Measurements from ENCODE around the gene SCGN. TPM values are rescaled to one million over a fixed set of nuclear protein-coding genes. Genes with fewer than 3 reads are reported as not detected.
A peak's percentile ranks its signal among the peaks of the same experiment; 100 is the strongest.

Gene SCGN
- polyA plus RNA-seq, 4 donors: 6.3 to 29.3 (median 12.9) TPM

DNA sequence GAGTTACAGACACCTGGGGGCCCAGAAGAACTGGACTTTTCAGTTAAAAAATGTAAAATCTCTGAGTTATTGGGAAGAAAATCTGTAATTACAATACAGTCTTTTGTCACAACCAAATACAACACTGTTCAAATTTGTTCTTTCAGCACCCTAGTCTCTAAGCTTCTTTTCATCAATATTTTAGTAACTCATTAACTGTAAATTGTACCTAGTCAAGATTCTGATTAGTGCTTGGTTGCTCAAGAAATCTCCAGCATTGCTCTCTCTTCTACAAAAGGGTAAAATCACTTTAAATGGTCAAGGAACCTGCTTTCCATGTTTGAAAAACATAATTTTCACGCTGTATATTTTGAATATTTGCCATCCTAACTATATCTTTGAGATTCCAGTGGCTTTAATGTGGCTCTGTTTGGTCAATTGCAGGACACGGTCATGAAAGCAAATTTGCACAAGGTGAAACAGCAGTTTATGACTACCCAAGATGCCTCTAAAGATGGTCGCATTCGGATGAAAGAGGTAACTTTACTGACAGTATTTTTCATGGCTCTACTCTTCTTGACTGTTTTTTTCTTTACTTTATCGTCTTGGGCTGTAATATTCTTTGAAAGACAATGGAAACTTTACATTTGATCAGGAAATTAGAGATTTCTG lies 9.2 kb downstream of the SCGN start:
- FAIRE-seq (no peak), DNase-seq (peak in 1 of 2 donors; percentile 36)
- Histone ChIP-seq H3K36me3 (ENCODE audit: control insufficient read depth in 3 of 3, insufficient read depth in 2 of 3, low read depth in 1 of 3, low read length in 3 of 3) (no peaks in the 10 kb centered on the region), H3K27me3 (ENCODE audit: control insufficient read depth in 3 of 3, insufficient read depth in 3 of 3, low read length in 3 of 3) (peaks cover 0 to 5% (median 0%) of the 10 kb centered on the region in 3 donors), H3K4me3 (ENCODE audit: low read depth in 1 of 3, low read length in 3 of 3) (no peak overlapping the region), H3K27ac (ENCODE audit: low read depth in 1 of 3, low read length in 2 of 3) (peak overlapping the region in 1 of 3 donors; percentile 9), H3K9me3 (ENCODE audit: control insufficient read depth in 2 of 2, insufficient read depth in 1 of 2, low read depth in 1 of 2, low read length in 1 of 2) (no peaks in the 10 kb centered on the region), H3K4me1 (ENCODE audit: control insufficient read depth in 3 of 3, insufficient read depth in 2 of 3, low read depth in 1 of 3, low read length in 2 of 3) (peaks cover 0 to 15% (median 0%) of the 10 kb centered on the region in 3 donors)
- WGBS, 3 donors: 41 to 58% (median 46%) methylated on average over 5 of the region's 5 CpGs

GRCh38 chr6:25665455-25665854 lies 13.4 kb downstream of the SCGN start:
- Histone ChIP-seq H3K27me3 (ENCODE audit: control insufficient read depth in 3 of 3, insufficient read depth in 3 of 3, low read length in 3 of 3) (peaks cover 0 to 7% (median 0%) of the 10 kb centered on the region in 3 donors), H3K27ac (ENCODE audit: low read depth in 1 of 3, low read length in 2 of 3) (no peak overlapping the region), H3K4me3 (ENCODE audit: low read depth in 1 of 3, low read length in 3 of 3) (no peak overlapping the region), H3K4me1 (ENCODE audit: control insufficient read depth in 3 of 3, insufficient read depth in 2 of 3, low read depth in 1 of 3, low read length in 2 of 3) (peaks cover 0 to 6% (median 0%) of the 10 kb centered on the region in 3 donors), H3K36me3 (ENCODE audit: control insufficient read depth in 3 of 3, insufficient read depth in 2 of 3, low read depth in 1 of 3, low read length in 3 of 3) (no peaks in the 10 kb centered on the region), H3K9me3 (ENCODE audit: control insufficient read depth in 2 of 2, insufficient read depth in 1 of 2, low read depth in 1 of 2, low read length in 1 of 2) (no peaks in the 10 kb centered on the region)
- 87 to 96% (median 92%) methylated on average over 4 of the region's 4 CpGs for WGBS, 3 donors
- no peak for DNase-seq
- no peak for FAIRE-seq

DNA sequence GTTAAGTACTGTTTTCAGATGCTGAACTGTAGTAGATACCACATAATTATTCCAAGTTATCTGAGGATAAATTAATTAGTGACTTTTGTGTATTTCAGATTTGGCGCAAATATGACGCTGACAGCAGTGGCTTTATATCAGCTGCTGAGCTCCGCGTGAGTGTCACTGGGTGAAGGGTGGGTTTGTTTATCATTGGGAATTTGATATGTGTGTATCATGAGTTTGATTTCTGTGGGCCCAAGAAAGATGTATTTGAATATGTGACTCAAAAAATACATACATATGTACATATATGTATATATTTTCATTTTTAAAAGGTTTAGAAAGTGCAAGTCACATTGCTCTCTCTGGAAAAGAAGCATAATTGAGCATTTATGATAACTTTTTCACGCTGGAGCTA lies 17.4 kb downstream of the SCGN start:
- H3K4me3 ChIP-seq (ENCODE audit: low read depth in 1 of 3, low read length in 3 of 3): no peak overlapping the region
- FAIRE-seq: no peak
- WGBS, 3 donors: 90 to 92% (median 92%) methylated on average over 5 of the region's 5 CpGs
- H3K36me3 ChIP-seq (ENCODE audit: control insufficient read depth in 3 of 3, insufficient read depth in 2 of 3, low read depth in 1 of 3, low read length in 3 of 3): no peaks in the 10 kb centered on the region
- H3K27ac ChIP-seq (ENCODE audit: low read depth in 1 of 3, low read length in 2 of 3): no peak overlapping the region
- H3K4me1 ChIP-seq (ENCODE audit: control insufficient read depth in 3 of 3, insufficient read depth in 2 of 3, low read depth in 1 of 3, low read length in 2 of 3): peaks cover 0 to 8% (median 0%) of the 10 kb centered on the region in 3 donors
- peaks cover 0 to 8% (median 0%) of the 10 kb centered on the region in 3 donors for H3K27me3 ChIP-seq (ENCODE audit: control insufficient read depth in 3 of 3, insufficient read depth in 3 of 3, low read length in 3 of 3)
- no peaks in the 10 kb centered on the region for H3K9me3 ChIP-seq (ENCODE audit: control insufficient read depth in 2 of 2, insufficient read depth in 1 of 2, low read depth in 1 of 2, low read length in 1 of 2)
- no peak for DNase-seq

DNA sequence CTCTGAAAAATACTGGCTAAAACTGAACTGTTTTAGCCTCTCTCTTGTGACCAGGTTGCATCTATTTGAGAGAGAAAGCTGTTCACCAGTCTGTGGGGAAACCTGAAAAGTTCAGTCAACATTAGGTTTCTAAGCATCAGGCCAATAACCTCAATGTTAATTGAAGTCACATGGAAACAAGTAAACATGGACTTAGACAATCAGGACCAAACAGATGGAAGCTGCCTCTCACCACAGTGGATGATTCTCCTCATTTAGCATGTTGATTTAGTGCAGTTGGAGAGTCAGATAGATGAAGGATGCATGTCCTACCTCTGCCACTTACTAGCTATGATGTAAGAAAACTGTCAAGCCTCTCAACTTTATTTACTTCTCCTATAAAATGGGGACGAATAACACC lies 18.2 kb downstream of the SCGN start:
- H3K4me3 ChIP-seq (ENCODE audit: low read depth in 1 of 3, low read length in 3 of 3): no peak overlapping the region
- peaks cover 0 to 8% (median 0%) of the 10 kb centered on the region in 3 donors for H3K4me1 ChIP-seq (ENCODE audit: control insufficient read depth in 3 of 3, insufficient read depth in 2 of 3, low read depth in 1 of 3, low read length in 2 of 3)
- DNase-seq: peak; percentile 5 to 17
- 0 to 56% (median 8%) methylated on average over 1 of the region's 1 CpG for WGBS, 3 donors
- H3K36me3 ChIP-seq (ENCODE audit: control insufficient read depth in 3 of 3, insufficient read depth in 2 of 3, low read depth in 1 of 3, low read length in 3 of 3): no peaks in the 10 kb centered on the region
- H3K27ac ChIP-seq (ENCODE audit: low read depth in 1 of 3, low read length in 2 of 3): no peak overlapping the region
- H3K9me3 ChIP-seq (ENCODE audit: control insufficient read depth in 2 of 2, insufficient read depth in 1 of 2, low read depth in 1 of 2, low read length in 1 of 2): no peaks in the 10 kb centered on the region
- peaks cover 0 to 3% (median 0%) of the 10 kb centered on the region in 3 donors for H3K27me3 ChIP-seq (ENCODE audit: control insufficient read depth in 3 of 3, insufficient read depth in 3 of 3, low read length in 3 of 3)
- no peak for FAIRE-seq

GRCh38 chr6:25670793-25671513 lies 18.9 kb downstream of the SCGN start:
- Histone ChIP-seq H3K27ac (ENCODE audit: low read depth in 1 of 3, low read length in 2 of 3) (no peak overlapping the region), H3K27me3 (ENCODE audit: control insufficient read depth in 3 of 3, insufficient read depth in 3 of 3, low read length in 3 of 3) (peaks cover 0 to 3% (median 0%) of the 10 kb centered on the region in 3 donors), H3K36me3 (ENCODE audit: control insufficient read depth in 3 of 3, insufficient read depth in 2 of 3, low read depth in 1 of 3, low read length in 3 of 3) (no peaks in the 10 kb centered on the region), H3K4me3 (ENCODE audit: low read depth in 1 of 3, low read length in 3 of 3) (no peak overlapping the region), H3K9me3 (ENCODE audit: control insufficient read depth in 2 of 2, insufficient read depth in 1 of 2, low read depth in 1 of 2, low read length in 1 of 2) (no peaks in the 10 kb centered on the region), H3K4me1 (ENCODE audit: control insufficient read depth in 3 of 3, insufficient read depth in 2 of 3, low read depth in 1 of 3, low read length in 2 of 3) (peaks cover 0 to 8% (median 0%) of the 10 kb centered on the region in 3 donors)
- 42 to 63% (median 48%) methylated on average over 7 of the region's 7 CpGs for WGBS, 3 donors
- peak; percentile 6 to 8 for DNase-seq
- FAIRE-seq: no peak

- FAIRE-seq (no peak), DNase-seq (no peak)
- Histone ChIP-seq H3K4me3 (ENCODE audit: low read depth in 1 of 3, low read length in 3 of 3) (no peak overlapping the region), H3K36me3 (ENCODE audit: control insufficient read depth in 3 of 3, insufficient read depth in 2 of 3, low read depth in 1 of 3, low read length in 3 of 3) (no peaks in the 10 kb centered on the region), H3K4me1 (ENCODE audit: control insufficient read depth in 3 of 3, insufficient read depth in 2 of 3, low read depth in 1 of 3, low read length in 2 of 3) (peaks cover 0 to 8% (median 0%) of the 10 kb centered on the region in 3 donors), H3K27ac (ENCODE audit: low read depth in 1 of 3, low read length in 2 of 3) (no peak overlapping the region), H3K9me3 (ENCODE audit: control insufficient read depth in 2 of 2, insufficient read depth in 1 of 2, low read depth in 1 of 2, low read length in 1 of 2) (no peaks in the 10 kb centered on the region), H3K27me3 (ENCODE audit: control insufficient read depth in 3 of 3, insufficient read depth in 3 of 3, low read length in 3 of 3) (peaks cover 0 to 3% (median 0%) of the 10 kb centered on the region in 3 donors)
- WGBS, 3 donors: 7 to 39% (median 18%) methylated on average over 1 of the region's 1 CpG
These were observed 19.6 kb downstream of the SCGN start for GRCh38 chr6:25671652-25672051.

DNA sequence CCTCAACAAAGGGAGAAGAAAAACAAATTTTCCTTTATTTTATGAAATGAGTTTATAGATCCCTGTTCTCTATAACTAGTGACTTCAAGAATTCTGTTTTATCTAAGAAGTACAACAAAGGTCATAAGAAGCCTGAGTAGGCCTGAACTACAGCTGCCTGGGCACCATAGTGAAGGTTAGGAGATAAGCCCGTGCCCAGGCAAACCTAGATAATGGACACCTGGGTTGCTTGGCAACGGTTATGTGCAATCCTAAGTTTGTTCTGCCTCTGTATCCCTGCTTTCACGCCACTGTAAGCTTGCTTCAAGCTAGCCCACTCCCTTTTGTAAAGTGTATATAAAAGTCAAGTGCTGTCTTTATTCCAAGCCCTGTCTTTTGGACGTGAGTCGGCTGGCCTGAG lies 23.2 kb downstream of the SCGN start:
- no peaks in the 10 kb centered on the region for H3K9me3 ChIP-seq (ENCODE audit: control insufficient read depth in 2 of 2, insufficient read depth in 1 of 2, low read depth in 1 of 2, low read length in 1 of 2)
- no peak overlapping the region for H3K27ac ChIP-seq (ENCODE audit: low read depth in 1 of 3, low read length in 2 of 3)
- peaks cover 0 to 8% (median 0%) of the 10 kb centered on the region in 3 donors for H3K4me1 ChIP-seq (ENCODE audit: control insufficient read depth in 3 of 3, insufficient read depth in 2 of 3, low read depth in 1 of 3, low read length in 2 of 3)
- H3K36me3 ChIP-seq (ENCODE audit: control insufficient read depth in 3 of 3, insufficient read depth in 2 of 3, low read depth in 1 of 3, low read length in 3 of 3): no peaks in the 10 kb centered on the region
- 38 to 64% (median 51%) methylated on average over 5 of the region's 5 CpGs for WGBS, 3 donors
- DNase-seq (peak in 1 of 2 donors; percentile 11), FAIRE-seq (no peak)
- no peak overlapping the region for H3K4me3 ChIP-seq (ENCODE audit: low read depth in 1 of 3, low read length in 3 of 3)
- peaks cover 0 to 1% (median 0%) of the 10 kb centered on the region in 3 donors for H3K27me3 ChIP-seq (ENCODE audit: control insufficient read depth in 3 of 3, insufficient read depth in 3 of 3, low read length in 3 of 3)

- Histone ChIP-seq H3K27ac (ENCODE audit: low read depth in 1 of 3, low read length in 2 of 3) (no peak overlapping the region), H3K4me3 (ENCODE audit: low read depth in 1 of 3, low read length in 3 of 3) (no peak overlapping the region), H3K27me3 (ENCODE audit: control insufficient read depth in 3 of 3, insufficient read depth in 3 of 3, low read length in 3 of 3) (peaks cover 0 to 1% (median 0%) of the 10 kb centered on the region in 3 donors), H3K9me3 (ENCODE audit: control insufficient read depth in 2 of 2, insufficient read depth in 1 of 2, low read depth in 1 of 2, low read length in 1 of 2) (no peaks in the 10 kb centered on the region), H3K36me3 (ENCODE audit: control insufficient read depth in 3 of 3, insufficient read depth in 2 of 3, low read depth in 1 of 3, low read length in 3 of 3) (no peaks in the 10 kb centered on the region), H3K4me1 (ENCODE audit: control insufficient read depth in 3 of 3, insufficient read depth in 2 of 3, low read depth in 1 of 3, low read length in 2 of 3) (no peaks in the 10 kb centered on the region)
- DNase-seq: no peak
- WGBS, 3 donors: 71 to 80% (median 80%) methylated on average over 5 of the region's 5 CpGs
- no peak for FAIRE-seq
These were observed 24.8 kb downstream of the SCGN start for GRCh38 chr6:25676775-25677174.

Data from small intestine (tissue), 7 donors.